DMS153 treated with DMSO at 0.1 percent for 48 hours (cell line): ENCODE data around the gene GABBR1.

ENCODE experiments used
- DNase-seq: peaks from one replicate; lab custom pipeline; 2025; ENCODE audit not compliant: unreplicated experiment; lab: John Stamatoyannopoulos, UW

Gene GABBR1

DNA sequence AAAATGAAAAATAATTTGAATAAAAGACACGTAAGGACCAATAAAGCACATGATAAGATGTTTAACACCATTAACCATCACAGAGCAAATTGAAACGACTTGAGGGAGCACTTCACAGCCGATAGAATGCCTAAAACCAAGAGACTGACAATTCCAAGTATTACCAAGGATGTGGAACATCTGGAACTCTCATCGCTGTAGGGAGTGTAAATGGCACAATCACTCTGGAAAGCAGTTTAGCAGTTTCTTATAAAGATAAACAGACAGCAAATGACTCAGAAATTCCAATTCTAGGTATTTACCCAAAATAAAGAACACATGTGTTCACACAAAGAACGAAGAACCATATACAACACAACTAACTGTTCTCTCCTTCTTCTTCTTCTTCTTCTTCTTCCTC, 65.0 kb downstream of the GABBR1 start:
- no peak for DNase-seq

DNA sequence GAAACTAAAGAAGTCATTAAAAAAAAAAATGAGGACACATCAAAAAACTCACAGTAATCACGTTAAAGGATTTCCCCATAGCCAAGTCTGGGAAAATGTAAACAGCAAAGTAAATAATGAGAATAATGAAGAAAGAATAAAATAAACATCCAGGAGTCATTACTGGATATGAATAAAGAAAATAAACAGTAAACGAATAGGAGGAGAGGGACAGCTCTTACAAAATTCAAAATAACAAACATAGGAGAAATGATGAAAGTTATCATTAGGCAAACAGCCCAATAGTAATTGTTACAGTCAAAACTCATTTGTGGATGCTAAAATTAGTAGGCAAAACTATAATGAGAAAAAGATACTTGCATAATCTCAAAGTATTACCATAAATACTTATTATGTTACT, 65.4 kb downstream of the GABBR1 start:
- DNase-seq, result no peak

DNA sequence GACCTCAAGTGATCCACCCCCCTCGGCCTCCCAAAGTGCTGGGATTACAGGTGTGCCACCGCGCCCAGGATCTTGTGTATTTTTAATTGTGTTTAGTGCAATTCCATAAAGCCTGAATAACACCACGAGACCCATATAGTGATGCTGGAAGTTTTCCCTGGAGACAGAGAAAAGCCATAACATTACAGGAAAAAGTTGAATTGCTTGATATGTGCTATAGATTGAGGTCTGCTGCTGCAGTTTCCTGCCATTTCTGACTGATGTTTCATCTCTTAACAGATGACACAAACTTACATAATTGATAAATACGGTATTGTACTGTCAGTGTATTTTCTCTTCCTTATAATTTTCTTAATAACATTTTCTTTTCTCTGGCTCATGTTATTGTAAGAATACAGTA, 66.1 kb downstream of the GABBR1 start:
- no peak for DNase-seq

DNA sequence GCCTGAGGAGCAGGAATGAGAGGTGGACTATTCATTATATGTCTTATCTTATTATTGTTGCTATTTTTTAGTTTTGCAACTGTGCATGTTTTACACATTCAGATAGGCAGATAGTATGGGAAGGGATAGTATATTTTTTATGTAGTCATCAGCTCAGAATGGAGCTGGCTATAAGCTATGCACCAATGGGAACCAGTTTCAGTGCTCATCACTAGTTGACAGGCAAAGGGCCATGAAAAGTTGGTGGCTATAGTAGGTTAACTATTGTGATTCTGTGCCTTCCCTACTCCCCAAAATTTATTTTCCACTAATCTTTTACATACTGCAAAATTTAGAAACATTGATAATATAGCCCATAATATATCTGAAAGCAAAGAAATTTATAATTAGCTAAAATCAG, 68.1 kb downstream of the GABBR1 start:
- no peak for DNase-seq

DNA sequence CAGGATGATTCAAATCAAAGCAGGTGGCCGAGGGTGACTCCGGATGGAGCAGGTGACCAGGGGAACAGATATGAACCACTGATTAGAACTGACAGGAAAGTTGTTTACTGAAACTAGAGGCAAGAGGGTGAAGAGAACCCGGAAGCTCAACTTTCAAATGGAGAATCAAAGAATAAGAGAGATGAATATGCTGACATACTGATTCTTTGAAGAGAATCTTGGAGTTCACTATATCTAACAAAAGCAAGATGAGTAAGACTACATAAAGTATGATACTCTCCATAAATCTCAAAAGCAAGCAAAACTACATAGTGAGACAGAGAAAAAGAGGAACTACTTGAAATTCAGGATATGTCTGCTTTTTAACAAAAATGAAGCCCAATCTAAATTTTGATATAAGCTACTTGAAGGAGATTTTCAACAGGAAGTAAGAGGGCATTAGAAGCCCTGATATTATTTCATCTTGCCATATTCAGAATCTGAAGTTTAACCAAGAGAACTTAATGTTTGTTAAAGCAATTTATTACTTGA, 69.5 kb downstream of the GABBR1 start:
- no peak for DNase-seq

DNA sequence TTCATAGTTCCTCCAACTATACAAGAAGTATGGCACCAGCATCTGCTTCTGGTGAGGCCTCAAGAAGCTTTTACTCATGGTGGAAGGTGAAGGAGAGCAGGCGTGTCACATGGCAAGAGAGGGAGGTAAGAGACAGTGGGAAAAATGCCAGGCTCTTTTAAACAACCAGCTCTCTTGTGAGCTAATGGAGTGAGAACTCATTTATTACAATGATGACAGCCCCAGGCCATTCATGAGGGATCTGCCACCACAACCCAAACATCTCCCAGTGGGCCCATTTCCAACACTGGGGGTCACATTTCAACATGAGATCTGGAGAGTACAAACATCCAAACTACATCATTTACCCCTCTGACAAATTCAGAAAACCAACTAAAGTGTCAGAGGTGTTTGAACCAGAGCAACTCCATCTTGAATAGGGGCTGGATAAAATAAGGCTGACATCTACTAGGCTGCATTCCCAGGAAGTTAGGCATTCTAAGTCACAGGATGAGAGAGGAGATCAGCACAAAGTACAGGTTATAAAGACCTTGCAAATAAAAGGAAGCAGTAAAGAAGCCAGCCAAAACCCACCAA, 71.3 kb downstream of the GABBR1 start:
- no peak for DNase-seq

DNA sequence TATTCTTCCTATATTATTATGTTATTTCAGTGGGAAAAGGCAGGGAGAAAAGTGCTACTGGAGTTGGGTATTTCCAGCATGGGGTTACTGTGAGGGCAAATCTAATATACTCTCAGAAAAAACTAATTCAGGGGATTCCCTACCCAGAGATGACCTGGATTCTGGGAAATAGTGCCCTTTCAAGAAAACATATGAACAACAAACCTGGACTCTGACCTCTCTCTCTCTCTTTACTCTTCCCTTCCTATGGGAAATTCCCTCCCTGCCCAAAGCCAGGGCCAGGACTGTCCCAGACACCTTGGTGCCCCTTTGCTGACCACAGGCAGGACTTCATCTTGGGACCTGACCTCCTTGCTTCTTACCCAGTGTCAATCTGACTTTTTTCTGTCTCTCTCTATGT, 71.9 kb downstream of the GABBR1 start:
- DNase-seq, result no peak

DNA sequence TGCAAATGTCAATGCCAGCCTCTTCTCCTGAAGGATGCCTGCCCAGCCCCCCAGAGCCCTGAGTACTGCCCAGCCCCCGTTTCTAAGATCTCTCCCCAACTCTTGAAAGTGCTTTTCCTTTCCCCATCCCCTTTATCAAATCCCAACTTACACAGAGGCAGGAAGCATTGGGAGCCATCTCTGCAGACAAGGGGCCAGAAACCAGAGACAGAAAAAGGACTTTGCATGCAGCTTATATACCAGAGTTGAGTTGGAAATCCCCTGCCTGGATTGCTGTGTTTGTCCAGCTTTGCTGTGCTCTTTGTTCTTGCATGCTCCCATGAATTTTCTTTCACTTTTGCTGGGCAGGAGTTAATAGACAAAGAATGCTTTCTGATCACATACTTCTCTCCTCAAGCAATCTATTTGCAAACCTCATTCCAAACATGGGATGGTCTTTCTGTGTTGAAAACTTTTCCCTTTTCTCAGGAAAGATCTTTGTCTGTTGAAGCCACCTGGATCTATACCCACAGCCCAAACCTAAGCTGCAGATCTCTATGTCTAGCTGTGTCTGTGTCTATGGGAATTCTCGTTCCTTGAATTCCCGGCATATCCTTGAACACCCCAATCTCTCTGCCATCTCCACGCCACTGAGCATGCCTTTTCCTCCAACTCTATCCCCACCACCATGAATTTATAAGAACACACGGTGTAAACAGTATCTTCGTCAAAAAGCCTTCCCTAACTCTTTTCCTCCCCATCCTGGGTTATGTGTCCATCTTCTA, 73.3 kb downstream of the GABBR1 start, which contains the start of gene UBD:
Gene UBD, minus strand, starts transcription at position 209 of the 764 bp plus-strand sequence. Its CDS starts 31 bp downstream, at position 178.
- no peak for DNase-seq

DNA sequence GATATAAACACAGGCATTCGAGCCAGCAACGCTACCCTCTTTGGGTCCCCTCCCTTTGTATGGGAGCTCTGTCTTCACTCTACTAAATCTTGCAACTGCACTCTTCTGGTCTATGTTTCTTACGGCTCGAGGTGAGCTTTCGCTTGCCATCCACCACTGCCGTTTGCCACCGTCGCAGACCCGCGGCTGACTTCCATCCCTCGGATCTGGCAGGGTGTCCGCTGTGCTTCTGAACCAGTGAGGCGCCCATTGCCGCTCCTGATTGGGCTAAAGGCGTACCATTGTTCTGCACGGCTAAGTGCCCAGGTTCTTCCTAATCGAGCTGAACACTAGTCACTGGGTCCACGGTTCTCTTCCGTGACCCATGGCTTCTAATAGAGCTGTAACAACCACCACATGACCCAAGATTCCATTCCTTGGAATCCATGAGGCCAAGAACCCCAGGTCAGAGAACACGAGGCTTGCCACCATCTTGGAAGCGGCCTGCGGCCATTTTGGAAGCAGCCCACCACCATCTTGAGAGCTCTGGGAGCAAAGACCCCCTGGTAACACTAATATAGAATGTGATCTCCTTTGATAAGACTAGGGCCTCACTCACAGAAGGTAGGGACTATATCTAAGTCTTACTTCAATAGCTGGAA, 74.4 kb downstream of the GABBR1 start:
- no peak for DNase-seq

DNA sequence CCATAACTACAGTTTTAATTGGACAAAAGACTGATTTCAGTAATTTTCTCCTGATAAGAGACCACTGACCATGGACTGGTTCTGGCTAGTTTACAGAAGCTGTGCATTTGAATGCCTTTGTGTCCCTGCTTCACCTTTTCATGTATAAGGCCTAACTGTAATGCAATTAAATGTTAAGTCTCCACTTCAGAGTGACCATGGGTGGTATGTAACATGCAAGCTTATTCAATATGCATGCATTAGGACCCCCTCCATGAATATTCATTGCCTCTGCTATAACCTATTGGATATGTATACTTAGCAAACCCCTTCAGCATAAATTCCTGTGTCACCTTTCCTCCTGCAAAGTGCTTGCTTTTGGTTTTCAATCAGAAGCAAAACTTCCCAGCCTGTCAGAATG, 75.7 kb downstream of the GABBR1 start:
- no peak for DNase-seq

DNA sequence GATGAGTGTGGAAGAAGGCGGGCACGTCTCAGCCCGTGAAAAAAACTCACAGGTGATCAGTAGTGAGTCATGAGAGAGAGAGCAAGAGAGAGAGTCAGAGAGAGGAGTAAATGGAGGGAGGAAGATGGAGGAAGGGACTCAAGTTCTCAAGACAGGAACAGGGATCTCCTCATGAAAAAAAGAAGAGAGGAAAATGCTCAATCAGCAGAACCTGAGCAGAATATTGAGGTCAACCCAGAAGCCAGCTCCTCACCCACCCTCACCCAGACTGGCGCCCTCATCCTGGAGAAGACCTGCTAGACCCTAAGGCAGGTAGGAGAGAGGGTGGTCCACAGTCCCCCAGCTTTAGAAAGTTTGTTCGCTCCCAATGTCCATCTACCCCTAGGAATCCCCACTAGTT, 78.2 kb downstream of the GABBR1 start:
- DNase-seq, result no peak

DNA sequence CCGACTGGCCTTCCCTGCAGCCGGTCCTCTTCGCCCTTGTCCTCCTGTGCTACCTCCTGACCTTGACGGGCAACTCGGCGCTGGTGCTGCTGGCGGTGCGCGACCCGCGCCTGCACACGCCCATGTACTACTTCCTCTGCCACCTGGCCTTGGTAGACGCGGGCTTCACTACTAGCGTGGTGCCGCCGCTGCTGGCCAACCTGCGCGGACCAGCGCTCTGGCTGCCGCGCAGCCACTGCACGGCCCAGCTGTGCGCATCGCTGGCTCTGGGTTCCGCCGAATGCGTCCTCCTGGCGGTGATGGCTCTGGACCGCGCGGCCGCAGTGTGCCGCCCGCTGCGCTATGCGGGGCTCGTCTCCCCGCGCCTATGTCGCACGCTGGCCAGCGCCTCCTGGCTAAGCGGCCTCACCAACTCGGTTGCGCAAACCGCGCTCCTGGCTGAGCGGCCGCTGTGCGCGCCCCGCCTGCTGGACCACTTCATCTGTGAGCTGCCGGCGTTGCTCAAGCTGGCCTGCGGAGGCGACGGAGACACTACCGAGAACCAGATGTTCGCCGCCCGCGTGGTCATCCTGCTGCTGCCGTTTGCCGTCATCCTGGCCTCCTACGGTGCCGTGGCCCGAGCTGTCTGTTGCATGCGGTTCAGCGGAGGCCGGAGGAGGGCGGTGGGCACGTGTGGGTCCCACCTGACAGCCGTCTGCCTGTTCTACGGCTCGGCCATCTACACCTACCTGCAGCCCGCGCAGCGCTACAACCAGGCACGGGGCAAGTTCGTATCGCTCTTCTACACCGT, 79.5 kb downstream of the GABBR1 start:
- DNase-seq, result no peak

DNA sequence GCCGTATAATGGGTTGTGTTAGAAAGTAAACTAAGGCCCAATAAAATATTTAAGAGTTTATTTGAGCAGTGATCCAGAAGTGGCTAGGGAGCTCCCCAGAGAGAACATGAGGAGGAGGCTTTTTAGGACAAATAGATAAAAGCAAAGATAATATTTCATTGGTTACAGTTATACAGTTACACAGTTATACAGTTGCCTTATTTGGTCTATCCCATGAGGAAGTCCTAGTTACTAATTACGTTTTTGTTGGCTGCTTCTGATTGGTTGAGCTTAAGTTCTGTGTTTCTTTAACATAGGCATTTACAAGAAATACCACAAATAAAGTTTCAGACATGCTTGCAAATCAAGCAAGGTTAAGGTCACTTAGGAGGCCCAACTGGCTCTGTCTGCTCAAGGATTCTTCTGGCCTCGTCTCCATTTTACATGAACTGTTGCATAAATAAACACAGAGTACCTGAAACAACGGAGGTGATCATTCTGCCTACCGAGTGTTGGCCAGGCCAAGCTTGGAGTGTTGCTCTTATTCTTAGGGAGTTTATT, 80.4 kb downstream of the GABBR1 start:
- DNase-seq, result peak; percentile 22

DNA sequence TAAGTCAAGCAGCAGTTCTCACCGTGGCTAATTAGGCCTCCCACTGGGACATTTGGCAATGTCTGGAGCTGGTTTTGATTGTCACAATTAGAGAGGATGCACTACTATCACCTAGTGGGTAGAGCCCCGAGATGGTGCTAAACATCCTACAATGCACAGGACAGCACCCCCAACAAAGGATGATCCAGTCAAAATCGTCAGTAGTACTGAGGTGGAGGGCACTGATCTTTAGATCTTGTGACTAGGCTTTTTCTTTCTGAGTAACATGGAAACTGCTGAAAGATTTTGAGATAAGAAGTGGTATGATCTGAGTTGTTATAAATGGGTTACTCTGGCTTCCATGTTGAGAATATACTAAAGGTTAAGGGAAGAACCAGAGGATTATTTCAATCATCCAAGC, 85.4 kb downstream of the GABBR1 start:
- no peak for DNase-seq

DNA sequence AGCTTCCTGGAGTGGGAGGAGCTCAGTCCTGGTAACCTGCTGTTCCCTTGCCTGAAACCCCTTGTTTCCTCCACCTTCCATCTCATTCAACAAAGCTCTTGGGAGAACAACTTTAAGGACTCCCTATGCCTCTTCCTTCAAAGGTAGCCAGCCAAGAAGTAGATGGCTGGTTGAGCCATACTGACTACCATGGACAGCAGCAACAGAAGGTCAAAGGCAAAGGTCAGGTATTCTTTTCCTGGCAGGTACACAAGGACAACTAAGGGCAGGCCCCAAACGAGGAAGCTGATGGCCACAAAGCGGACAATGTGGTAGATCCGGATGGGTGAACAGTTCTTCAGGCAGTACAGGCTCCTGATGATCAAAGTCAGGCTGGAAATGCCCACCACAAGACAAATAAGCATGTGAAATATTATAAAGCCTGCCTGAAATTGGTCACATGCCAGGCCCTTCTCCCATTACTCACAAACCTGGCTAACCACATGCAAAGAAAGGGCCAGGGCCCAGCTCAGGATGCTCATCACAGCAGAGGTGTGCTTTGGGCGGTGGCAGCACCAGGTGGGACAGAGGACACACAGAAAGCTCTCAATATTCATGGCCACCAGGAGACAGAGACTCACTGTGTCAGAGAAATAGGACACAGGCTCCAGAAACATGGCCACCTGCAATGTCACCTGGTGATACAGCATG, 95.1 kb downstream of the GABBR1 start:
- no peak for DNase-seq

DNA sequence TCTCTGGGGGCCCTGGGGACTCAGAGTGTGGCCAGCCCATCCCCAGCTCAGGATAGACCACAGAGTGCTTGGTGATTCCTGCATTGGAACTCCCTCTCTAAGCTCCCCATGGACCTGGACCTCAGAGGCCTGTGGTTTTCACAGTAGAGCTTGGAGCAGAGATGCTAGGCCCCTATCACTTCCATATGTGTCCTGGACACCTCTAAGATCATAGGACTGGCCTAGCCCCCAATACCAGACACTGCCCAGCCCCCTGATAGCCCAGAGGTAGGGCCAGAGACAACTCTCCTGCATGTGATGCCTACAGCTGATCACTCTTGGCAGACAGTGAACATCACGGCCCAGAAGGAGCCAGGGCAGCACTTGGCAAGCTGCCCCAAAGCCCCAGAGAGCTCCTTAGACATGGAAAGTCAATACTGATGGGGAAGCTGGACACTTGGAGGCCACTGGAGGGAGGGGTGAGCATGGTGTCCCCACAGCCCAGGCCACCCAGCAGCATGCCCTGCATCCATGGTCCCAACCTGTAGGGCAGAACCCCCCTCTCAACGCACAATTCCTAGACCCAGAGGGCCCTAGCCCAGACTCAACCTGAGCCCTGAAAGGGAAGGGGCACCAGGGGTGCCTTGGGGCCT, 100.5 kb downstream of the GABBR1 start:
- DNase-seq, result no peak

DNA sequence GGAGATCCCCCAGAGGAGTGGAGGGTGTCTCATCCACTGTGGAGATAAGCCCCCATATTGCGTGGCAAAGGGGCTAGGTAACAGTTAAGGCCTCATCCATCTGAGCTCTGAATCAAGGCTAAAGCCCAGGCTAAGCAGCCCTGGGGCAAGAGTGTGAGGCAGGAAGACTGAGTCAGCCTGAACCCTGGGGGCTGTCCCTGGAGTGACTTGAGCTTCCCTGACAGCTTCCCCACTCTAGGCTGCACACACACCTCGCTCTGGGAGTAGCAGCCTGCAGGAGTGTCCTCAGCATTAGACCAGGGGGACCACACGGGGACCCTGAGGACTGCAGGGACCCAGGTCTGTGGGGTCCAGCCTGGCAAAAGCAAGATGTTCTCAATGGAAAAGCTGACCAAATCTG, 101.3 kb downstream of the GABBR1 start:
- no peak for DNase-seq

DNA sequence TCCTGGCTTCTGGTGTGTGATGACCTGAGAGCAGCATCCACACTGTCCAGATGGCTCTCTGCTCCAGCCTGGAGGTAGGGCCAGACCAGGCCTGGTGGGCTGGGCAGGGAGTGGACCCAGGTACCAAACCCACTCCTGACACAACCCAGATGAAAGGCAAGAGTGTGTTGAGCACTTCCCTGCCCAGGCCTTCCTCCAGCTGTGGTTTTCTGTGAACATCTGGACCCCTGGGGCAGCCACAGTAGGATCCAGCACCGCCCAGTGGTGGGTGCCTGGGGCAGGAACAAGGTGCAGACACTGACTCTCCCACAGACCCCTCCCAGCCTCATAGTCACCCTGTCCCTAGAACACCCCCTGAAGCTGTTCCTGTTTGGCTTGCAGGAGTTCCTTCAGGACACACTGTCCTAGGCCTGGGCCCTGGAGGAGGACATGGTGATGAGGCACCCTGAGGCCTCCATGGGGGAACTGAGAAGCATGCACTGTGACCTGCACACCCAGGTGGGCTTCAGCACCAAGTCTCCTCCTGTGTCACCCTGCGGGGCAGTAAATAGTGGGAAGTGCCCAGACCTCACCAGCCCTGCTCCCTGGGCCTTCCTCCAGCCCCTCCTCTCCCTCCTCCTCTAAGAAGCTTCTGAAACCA, 102.2 kb downstream of the GABBR1 start:
- DNase-seq, result no peak

DNA sequence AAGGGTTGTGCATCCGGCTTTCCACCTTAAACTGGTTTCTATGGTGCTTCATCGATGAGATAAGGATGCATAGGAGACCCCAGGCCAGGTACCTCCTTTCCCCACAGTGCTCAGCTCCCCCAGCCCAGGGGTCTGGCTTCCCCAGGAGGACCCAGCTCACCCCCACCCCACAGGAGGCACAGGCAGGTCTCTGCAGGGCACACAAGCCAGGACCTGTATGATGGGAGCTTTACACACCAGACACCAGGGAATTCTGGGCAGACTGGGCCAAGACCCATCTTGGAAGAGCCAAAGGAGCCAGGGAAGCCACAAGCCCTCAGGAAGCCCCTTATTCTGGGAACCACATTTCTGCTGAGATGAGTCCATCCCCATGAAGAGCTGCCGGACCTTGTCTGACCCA, 103.0 kb downstream of the GABBR1 start:
- no peak for DNase-seq
